HG03439 (cell line): ENCODE results near the gene ISLR.
"Not testable (repeated sequence)": the region's sequence is repeated elsewhere in the genome, so short reads cannot be mapped to it uniquely, and the experiment has no call there.

Experiments
- ATAC-seq: cut with Tn5 transposase; IDR thresholded peaks from one replicate; pipeline ENCODE4 v1.9.1; 2021; ENCODE audit warnings: mild to moderate bottlenecking, moderate library complexity; ENCODE audit not compliant: unreplicated experiment

Gene ISLR

DNA sequence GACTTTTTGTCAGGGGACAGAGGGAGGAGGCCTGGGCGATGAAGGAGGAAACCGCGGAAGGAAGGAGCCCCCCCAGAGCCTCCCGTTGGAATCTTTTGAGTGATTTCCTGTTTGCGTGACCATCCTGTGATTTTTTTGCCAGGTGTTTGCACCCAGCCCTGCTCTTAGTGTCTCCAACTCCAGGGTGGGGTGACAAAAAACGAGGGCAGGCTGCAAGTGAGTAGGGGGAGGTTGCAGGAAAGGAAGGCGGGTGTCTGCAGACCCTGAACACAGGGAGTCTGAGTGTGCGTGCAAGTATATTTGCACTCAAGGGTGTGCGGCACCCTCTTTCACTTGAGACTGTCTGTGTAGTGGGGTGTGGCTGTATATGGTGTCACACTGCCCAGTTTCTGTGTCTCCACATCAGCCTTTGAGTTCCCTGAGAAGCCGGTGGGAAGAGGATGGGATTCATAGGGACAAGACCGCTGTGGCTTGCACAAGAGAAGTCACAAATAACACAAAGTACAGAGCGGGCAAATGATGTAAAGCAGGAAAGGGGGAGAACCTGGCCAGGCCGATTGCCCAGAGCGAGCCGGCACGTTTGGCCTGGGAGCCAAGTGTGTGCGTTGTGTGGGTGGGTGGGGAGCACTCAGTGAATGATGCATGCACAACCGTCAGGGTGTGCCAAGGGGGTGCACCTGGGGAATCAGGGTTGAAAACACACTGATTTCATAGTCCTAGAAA, 36.5 kb upstream of the ISLR start:
- no peak for ATAC-seq

DNA sequence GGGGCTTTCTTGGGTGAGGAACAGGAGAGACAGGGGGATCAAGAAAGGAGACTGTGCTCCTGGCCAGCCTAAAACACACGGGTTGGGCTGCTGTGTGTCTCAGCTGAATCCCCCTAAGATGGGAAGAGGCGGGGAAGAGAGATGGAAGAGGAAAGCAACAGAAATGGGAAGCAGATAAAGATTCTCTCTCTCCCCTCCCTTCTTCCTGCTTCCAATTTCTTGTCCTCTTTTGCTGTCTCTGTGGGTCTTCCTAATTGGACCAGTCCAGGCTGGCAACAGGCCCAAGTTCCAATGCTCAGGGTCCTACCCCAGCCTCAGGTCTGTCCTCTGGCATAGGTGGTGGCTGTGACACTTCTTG, 36.0 kb upstream of the ISLR start:
- ATAC-seq = no peak

DNA sequence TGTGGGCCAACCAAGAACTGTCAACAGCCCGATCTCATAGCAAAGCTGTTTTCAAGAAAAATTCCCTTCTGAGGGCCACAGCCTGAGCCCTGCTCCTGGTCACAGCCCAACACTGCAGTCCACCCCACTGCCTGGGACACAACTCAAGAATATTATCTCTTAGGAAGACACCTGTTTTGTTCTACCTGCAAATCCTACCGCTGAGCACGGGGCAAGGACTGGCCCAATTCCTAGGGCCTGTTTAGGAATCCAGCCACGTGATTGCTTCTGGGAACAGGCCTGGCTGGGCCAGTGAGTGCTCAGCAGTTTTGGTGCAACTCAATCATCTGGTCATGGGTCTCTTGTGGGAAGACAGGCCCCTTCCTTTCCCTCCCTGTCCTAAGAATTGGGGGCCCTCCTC, 34.9 kb upstream of the ISLR start:
- ATAC-seq = no peak

DNA sequence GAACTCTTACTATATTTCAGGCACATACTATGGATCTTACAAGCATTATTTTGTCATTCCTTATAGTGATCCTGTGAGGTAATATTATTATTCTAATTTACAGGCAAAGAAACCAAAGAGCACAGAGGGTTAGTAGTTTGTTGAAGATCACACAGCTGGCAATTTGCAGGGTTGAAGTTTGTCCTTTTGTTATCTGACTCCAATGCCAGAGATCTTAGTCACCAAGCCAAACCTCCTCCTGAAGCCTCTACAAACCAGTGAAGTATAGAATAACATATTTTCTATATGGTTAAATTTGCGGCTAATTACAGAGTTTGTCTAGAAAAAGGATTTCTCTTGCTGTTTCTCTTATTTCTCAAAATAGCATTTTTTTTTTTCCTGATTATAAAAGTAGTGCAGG, 31.9 kb upstream of the ISLR start:
- no peak for ATAC-seq

DNA sequence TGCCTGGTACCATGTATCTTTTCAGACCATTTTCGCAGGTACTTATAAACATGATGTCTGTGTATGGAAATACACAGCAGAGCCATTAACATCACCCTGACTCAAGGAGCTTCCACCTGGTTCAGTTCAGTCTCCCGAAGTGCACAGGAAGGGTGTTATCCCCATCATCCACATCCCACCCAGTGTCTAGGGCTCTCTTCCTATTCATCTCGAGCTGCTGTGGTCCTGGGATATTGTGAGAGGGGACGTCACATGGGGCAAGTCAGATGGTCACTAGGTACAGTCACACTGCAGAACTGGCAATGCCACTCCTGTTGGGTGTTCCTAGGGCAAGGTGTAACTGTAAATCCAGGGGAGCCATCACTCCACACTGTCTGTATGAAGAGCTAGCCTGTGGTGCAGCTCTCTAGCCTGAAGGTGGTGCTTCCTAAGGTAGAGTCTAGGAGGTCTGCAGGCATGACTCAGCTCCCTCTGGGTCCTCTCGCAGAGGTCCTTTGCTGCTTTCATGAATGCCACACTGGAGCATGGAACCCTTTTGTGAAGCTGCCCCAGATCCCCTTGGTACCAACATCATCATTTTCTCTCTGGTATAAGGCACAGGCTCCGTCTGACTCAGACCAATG, 29.2 kb upstream of the ISLR start:
- no peak for ATAC-seq

DNA sequence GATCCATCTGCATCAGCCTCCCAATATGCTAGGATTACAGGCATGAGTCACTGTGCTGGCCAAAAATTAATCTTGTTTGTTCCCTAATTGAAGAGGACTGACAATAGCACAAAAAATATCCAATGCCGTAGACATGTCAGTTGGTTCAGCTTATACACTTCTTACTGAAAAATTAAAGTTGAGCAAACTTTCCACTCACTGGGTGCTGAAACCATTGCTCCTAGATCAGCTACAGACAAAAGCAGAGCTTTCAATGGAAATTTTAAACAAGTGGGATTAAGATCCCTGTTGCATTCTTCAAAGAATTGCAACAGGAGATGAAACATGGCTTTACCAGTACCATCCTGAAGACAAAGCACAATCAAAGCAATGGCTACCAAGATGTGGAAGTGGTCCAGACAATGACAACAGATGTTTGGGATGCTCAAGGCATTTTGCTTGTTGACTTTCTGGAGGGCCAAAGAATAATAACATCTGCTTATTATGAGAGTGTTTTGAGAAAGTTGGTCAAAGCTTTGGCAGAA, 27.2 kb upstream of the ISLR start:
- no peak for ATAC-seq

DNA sequence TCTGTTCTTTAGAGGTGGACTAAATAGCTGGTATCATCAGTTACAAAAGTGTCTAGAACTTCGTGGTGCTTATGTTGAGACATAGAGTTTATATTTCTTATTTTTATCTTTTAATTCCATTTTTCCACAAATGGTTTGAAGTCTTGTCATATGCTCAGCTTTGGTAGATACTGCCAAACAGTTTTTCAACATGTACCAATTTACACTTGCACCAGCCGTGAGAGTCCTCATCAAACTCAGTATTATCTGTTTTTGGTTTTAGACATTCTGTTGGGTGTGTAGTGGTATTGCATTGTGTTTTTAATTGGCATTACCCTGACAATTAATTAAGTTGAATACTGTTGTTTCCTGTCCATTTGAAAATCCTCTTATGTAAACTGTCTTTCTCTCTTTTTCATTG, 26.5 kb upstream of the ISLR start:
- no peak for ATAC-seq

DNA sequence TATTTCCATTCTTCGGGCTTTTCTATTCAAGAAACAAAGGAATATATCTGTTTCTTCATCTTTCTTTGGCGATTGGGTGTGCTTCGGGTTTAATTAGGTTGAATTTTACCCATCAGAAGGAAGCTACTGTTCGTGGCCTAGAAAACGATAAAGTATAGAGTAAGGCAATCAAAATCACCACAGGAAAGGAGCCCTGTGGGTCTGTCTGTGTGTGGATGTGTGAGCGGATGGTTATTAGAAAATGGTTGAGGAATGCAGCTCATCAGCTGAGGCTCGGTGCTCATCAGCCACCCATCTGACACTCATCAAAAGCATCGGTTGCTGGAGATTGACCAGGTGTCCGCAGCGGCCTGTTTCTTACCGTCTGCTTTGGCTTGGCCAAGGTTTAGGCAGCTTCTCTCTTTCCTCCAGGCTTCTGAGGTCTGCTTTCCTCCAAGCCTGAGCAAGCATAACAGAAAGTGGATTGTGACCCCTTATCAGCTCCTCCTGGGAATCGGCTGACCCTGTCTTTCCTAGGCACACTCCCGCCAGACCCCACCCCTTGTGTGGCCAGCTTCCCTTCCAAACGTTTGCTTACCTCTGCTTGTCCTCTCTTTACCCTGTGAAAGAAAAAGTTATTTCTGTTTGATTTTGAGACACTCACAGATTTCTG, 17.6 kb upstream of the ISLR start:
- no peak for ATAC-seq

DNA sequence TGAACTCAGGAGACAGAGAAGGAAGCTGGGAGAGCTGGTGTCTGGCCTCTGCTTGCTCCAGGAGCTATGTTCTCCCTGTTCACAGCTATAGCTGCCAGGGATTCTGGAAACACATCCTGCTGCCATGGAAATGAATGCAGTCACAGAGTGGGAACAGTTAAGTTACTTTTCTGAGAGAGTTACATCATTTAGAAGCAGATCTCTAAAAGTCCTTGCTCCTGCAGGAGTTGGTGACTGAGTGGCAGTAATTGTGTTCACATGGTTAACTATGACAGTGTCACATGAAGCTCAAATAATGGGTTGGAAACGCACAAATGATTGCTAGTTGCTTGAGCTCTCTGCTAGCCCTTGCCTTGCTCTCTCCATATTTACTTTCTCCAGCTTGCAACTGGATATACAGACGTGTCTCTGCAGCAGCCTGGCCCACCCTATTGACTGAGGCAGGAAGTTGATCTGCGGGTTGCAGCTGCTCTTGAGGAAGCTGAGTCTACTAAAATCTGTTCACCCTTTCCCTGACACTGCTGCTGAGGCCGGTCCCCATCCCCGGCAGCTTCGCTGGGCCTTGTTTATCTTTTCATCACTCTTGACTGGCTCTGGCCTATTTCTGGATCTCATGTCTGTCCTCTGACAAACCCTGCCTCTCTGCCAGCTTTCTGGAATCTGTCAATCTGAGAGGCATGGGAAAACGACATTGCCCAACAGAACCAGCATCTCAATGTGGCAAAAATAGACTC, 16.7 kb upstream of the ISLR start:
- no peak for ATAC-seq

DNA sequence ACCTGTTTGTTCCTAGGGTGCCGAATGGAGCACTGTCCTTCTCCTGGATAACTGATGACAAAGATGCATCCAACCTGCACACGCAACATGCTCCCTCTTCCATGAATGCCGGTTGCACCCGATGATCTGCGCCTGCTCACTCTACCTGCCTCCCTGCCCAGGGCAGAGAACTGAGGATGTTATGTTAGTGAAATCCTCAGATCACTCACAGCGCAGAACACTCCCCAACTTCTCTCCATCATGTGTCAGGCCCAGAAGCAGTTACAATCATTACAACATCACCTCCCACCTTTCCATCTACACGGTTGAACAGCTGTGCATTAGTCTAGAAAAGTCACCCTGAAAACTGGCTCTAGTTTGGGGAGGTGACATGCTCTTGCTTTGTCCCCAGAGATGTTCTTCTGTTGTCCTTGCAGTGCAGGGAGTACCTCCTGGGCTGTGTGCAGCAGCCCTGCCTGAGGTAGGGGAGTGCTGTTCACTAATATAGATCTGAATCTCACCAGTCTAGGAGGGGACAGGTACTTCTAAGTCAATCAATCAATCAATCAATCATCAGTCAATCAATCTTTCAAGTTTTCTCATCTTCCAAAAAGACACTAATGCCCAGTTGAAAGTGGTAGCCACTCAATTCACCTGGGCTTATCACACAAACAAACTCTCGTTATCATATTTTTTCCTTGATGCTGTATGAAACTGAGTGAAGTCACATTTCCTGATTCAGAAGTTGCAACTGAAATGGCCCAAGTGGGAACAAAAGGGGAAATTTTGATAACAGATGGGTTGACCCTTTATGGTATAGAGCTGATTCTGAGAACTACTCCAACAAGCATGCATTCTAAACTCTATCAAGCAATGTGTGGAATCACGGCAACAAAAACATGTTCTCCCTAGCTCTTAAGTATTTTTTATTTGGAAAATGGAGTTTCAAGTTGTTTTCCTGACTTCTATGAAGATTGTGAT, 15.4 kb upstream of the ISLR start:
- no peak for ATAC-seq

DNA sequence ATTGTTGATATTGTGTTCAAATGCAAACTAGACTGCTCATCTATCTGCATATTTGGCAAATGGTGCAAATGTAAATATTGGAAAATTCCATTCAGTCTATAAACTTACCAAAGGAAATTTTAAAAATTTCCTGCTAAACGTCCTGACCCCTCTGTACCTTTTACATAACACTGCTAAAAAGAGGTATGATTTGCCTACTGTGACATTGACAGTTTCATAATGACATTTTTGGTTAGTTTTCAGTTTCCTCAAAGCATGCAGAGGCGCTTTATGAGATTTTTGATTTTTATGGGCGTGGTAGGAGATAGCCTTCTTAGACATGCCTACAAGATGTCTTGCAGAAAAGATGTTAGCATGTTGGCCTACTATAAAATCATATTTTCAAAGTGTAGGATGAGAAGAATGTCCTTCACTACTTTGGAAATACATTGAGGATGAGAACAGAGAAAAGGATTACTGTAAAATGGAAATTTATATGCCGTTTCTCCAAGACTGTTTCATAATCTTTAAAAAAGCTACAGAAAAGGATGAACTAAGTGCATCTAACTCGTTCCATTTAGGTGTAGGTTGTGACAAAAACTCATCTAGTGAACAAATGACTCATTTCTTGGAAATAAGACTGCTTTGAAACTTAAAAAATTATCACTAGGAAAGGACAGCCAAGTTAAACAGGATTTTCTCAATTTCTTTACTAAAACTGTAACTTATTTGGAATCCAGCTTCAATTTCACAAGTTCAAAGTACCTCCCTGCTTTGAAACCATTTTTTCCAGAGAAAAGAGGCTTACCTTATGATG, 14.5 kb upstream of the ISLR start:
- ATAC-seq = peak; percentile 70

DNA sequence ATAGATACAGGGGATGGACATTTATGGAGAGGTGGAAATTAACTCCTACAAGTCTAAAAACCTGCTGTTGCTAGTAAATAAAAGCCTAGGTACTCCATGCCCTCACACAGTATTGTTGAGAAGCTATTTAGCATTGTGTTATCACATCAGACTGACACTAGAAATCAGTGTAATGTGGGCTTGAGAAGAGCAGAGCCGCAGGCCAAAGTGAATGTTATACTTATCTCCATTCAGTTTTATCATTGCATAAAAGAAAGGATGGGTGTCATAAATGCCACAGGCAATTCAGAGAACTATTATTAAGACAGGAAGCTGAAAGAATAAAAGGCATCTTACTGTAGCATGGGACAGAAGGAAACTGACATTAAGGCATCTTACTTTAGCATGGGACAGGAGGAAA, 13.7 kb upstream of the ISLR start:
- no peak for ATAC-seq

DNA sequence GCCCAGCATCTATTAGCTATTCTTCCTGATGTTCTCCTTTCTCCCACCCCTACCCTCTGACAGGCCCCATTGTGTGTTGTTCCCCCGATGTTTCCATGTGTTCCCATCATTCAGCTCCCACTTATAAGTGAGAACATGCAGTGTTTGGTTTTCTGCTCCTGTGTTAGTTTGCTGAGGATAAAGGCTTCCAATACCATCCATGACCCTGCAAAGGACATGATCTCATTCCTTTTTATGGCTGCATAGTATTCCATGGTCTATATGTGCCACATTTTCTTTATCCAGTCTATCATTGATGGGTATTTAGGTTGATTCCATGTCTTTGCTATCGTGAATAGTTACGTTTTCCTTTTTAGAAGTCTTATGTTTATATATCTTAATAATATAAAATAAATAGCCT, 13.1 kb upstream of the ISLR start:
- not testable (repeated sequence) for ATAC-seq

DNA sequence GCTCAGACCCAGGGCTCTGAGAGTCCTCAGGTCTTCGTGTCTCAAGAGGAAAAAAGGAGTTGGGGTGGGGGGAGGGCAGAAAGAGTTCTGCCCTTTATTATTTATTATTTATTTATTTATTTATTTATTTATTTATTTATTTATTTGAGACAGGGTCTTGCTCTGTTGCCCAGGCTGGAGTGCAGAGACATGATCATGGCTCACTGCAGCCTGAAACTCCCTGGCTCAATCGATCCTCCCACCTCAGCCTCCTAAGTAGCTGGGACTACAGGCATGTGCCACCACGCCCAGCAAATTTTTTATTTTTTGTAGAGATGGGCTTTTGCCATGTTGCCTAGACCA, 11.3 kb upstream of the ISLR start:
- not testable (repeated sequence) for ATAC-seq

DNA sequence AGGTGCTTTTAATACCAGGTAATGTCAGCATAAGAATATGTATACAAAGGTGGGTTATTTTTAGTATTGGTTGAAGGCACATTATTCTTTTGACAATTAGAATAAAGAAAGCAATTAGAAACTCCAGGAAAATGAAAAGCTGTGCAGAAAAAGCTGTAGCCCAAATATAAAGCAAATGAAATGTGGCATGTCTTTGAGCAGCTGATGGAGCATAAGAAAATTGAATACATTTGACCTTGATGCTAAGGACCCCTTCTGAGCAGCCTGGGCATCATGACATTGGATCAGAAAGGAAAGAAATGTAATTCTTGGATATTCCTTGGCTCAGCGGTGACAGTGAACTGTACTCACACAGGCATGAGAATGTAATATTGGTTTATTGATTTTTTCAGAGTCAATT, 8.0 kb upstream of the ISLR start:
- no peak for ATAC-seq

DNA sequence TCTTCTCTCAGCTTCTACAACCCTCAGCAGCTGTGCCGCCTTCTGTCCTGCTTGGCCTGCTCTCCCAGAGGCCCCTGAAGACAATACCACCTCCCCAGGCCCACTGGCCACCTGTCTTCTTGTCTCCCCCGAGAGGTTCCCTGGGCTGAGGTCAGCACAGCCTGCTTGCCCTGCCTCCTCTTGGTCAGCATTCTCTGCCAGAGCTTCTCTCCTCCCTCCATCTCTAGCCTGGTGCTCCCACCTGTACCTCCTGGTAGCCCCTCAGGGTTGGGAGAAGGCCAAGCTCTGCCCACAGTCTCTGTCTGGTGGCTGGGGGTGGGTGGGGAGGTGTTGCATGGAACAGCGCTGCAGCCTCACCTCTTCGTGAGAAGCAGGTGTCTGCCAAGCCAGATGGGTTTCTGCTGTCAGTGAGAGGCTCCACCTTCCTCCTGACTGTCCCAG, 5.6 kb upstream of the ISLR start:
- ATAC-seq = no peak

DNA sequence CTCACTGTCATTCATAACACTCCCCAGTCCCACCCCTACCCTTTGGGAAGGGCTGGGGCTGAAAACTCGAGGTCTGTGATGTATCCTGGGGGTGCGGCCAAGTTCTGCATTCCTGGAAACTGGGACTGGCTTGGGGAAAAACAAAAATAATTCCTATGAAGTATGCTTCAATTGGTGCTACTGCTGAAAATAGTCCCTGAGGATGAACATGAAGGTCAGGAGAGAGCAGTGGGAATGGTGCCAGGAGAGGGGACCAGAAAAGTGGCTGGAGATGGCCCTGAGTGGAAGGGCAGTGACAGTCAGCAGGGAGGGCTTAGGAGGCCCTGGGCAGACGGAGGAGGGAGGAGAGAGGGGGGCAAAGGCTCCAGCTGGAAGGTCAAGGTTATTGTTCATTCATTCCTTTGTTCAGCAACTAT, 4.8 kb upstream of the ISLR start:
- ATAC-seq = no peak

DNA sequence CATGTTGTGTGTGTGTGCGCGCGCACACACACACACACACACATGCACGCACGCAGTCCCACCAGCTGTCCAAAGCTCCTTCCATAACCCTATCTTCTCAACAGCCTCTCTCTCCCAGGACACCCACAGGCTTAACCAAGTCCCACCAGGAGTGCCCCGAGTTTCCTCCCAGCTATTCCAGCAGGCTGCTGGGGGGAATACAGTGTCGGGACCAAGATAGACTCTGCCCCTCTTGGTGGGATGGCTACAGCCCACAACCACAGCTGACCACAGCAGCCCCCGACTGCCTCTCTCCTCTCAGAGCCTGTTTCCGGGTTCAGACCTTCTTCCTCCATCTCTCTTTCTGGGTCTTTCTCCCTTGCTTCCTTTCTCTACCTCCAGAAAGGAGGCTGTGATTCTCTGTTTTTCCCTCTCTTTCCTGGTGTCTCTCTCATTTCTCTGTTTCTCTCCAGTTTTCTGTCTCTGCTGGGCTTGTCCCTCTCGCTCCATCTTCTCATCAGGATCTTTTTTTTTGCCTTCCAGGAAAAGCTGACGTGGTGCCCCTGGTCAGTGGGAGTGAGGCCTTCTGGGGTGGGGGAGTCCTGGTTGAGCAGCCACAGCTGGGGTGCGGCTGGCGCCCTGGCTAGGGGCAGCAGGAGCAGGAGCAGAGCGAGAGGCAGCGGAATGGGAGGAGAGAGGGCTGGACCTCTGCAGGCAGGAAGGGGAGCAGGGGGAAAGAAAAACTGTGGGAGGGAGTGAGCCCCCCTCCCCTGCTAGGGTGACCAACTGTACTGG, 3.3 kb upstream of the ISLR start:
- ATAC-seq = no peak
